ENCODE results near the gene UBE2M.
"Not testable (repeated sequence)": the region's sequence is repeated elsewhere in the genome, so short reads cannot be mapped to it uniquely, and the experiment has no call there.

UBE2M gene

GRCh38 chr19:58509731-58510083 lies 48.7 kb downstream of the UBE2M start:
- FAIRE-seq (no peak), DNase-seq (ENCODE audit: insufficient read length, low spot score) (no peak)
- TF ChIP-seq CTCF (IDR thresholded peaks at IDR 0.05; ENCODE audit: insufficient read depth, missing control alignments), result no peak

- FAIRE-seq; DNase-seq (ENCODE audit: insufficient read length, low spot score): not testable (repeated sequence)
These were observed 50.7 kb downstream of the UBE2M start for GRCh38 chr19:58507602-58508223.
